SK-N-SH treated with all-trans-retinoic acid at 6 μM for 48 hours (cell line): Measurements from ENCODE around the gene NUDT21.

ENCODE experiments used
- ARNTL ChIP-seq: fragments of 450-650 bp; formaldehyde crosslinking; IDR thresholded peaks from 2 replicates; pipeline ENCODE4 v1.5.0; 2020; ENCODE audit warnings: low read depth, mild to moderate bottlenecking, moderate library complexity, borderline replicate concordance
- CSDC2 ChIP-seq: fragments of 250-450 bp; sonication (Bioruptor Pico); IDR thresholded peaks from 2 replicates; pipeline ENCODE4 v1.5.0; 2020; ENCODE audit warnings: mild to moderate bottlenecking, moderate library complexity
- PPARA ChIP-seq: fragments of 250-450 bp; sonication (Bioruptor Pico); IDR thresholded peaks from 2 replicates; pipeline ENCODE4 v1.5.0; 2020; ENCODE audit warnings: mild to moderate bottlenecking, borderline replicate concordance
- SNAI2 ChIP-seq: fragments of 250-450 bp; sonication (Bioruptor Pico); IDR thresholded peaks from 2 replicates; pipeline ENCODE4 v1.5.0; 2020; ENCODE audit warnings: mild to moderate bottlenecking, moderate library complexity
- TCF4 ChIP-seq: fragments of 250-450 bp; sonication (Bioruptor Pico); IDR thresholded peaks from 2 replicates; pipeline ENCODE4 v1.8.0; 2021; ENCODE audit warnings: mild to moderate bottlenecking, moderate library complexity, borderline replicate concordance
- TOX ChIP-seq: fragments of 250-450 bp; sonication (Bioruptor Pico); IDR thresholded peaks from 2 replicates; pipeline ENCODE4 v1.8.0; 2021; ENCODE audit warnings: mild to moderate bottlenecking, moderate library complexity, borderline replicate concordance
- ZC3H10 ChIP-seq: fragments of 250-450 bp; sonication (Bioruptor Pico); IDR thresholded peaks from 2 replicates; pipeline ENCODE4 v1.5.1; 2021; ENCODE audit warnings: mild to moderate bottlenecking, moderate library complexity
- ZFP3 ChIP-seq: fragments of 250-450 bp; sonication (Bioruptor Pico); IDR thresholded peaks from 2 replicates; pipeline ENCODE4 v1.5.0; 2020; ENCODE audit warnings: mild to moderate bottlenecking, moderate library complexity
- ZNF565 ChIP-seq: fragments of 450-650 bp; formaldehyde crosslinking; conservative IDR thresholded peaks from 2 replicates; pipeline ENCODE4 v1.5.0; 2020; ENCODE audit warnings: low read depth, mild to moderate bottlenecking, moderate library complexity
- ZNF70 ChIP-seq: fragments of 450-650 bp; formaldehyde crosslinking; IDR thresholded peaks from 2 replicates; pipeline ENCODE4 v1.5.0; 2020; ENCODE audit warnings: mild to moderate bottlenecking, moderate library complexity
- TF ChIP-seq, protein P1 (sequence below): fragments of 250-450 bp; sonication (Bioruptor Pico); IDR thresholded peaks from 2 replicates; pipeline ENCODE4 v1.5.1; 2020; ENCODE audit warnings: low read depth, mild to moderate bottlenecking, moderate library complexity
- TF ChIP-seq, protein P2 (sequence below): fragments of 250-450 bp; sonication (Bioruptor Pico); IDR thresholded peaks from 2 replicates; pipeline ENCODE4 v1.5.1; 2021; ENCODE audit warnings: mild to moderate bottlenecking, moderate library complexity
- TF ChIP-seq, protein P3 (sequence below): fragments of 250-450 bp; sonication (Bioruptor Pico); IDR thresholded peaks from 2 replicates; pipeline ENCODE4 v1.8.0; 2020; ENCODE audit warnings: mild to moderate bottlenecking, moderate library complexity, borderline replicate concordance
- TF ChIP-seq, protein P4 (sequence below): fragments of 250-450 bp; sonication (Bioruptor Pico); IDR thresholded peaks from 2 replicates; pipeline ENCODE4 v1.8.0; 2021; ENCODE audit warnings: low read depth, mild to moderate bottlenecking, moderate library complexity, borderline replicate concordance

DNA sequence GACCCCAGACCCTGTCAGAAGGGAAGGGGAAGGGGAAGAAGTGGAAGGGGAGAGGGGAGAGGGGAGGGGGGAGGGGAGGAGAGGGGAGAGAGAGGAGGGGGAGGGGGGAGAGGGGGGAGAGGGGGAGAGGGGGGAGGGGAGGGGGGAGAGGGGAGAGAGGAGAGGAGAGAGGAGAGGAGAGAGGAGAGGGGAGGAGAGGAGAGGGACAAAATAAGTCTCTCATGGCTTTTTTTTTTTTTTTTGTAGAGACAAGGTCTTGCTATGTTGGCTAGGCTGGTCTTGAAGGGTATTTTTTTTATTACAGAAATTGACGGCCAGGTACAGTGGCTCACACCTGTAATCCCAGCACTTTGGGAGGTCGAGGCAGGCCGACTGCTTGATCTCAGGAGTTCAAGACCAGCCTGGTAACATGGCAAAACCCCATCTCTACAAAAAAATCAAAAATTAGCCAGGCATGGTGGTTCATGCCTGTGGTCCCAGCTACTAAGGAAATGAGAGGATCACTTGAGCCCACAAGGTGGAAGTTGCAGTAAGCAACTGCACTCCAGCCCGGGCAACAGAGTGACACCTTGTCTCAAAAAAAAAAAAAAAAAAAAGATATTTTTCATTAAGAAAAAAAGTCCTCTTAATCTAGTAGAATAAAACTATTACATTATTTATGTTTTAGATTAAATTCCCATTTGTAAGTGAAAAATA lies 45.0 kb downstream of the NUDT21 start:
- TF ChIP-seq, protein P1, sequence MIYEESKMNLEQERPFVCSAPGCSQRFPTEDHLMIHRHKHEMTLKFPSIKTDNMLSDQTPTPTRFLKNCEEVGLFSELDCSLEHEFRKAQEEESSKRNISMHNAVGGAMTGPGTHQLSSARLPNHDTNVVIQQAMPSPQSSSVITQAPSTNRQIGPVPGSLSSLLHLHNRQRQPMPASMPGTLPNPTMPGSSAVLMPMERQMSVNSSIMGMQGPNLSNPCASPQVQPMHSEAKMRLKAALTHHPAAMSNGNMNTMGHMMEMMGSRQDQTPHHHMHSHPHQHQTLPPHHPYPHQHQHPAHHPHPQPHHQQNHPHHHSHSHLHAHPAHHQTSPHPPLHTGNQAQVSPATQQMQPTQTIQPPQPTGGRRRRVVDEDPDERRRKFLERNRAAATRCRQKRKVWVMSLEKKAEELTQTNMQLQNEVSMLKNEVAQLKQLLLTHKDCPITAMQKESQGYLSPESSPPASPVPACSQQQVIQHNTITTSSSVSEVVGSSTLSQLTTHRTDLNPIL = no peak
- TF ChIP-seq, protein P2, sequence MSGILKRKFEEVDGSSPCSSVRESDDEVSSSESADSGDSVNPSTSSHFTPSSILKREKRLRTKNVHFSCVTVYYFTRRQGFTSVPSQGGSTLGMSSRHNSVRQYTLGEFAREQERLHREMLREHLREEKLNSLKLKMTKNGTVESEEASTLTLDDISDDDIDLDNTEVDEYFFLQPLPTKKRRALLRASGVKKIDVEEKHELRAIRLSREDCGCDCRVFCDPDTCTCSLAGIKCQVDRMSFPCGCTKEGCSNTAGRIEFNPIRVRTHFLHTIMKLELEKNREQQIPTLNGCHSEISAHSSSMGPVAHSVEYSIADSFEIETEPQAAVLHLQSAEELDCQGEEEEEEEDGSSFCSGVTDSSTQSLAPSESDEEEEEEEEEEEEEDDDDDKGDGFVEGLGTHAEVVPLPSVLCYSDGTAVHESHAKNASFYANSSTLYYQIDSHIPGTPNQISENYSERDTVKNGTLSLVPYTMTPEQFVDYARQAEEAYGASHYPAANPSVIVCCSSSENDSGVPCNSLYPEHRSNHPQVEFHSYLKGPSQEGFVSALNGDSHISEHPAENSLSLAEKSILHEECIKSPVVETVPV = no peak
- no peak for TF ChIP-seq ARNTL
- TF ChIP-seq CSDC2 (CRISPR knock-in tag) = no peak
- no peak for TF ChIP-seq ZNF565 (CRISPR knock-in tag)
- no peak for TF ChIP-seq SNAI2 (CRISPR knock-in tag)
- TF ChIP-seq ZFP3 (CRISPR knock-in tag) = no peak
- TF ChIP-seq, protein P3, sequence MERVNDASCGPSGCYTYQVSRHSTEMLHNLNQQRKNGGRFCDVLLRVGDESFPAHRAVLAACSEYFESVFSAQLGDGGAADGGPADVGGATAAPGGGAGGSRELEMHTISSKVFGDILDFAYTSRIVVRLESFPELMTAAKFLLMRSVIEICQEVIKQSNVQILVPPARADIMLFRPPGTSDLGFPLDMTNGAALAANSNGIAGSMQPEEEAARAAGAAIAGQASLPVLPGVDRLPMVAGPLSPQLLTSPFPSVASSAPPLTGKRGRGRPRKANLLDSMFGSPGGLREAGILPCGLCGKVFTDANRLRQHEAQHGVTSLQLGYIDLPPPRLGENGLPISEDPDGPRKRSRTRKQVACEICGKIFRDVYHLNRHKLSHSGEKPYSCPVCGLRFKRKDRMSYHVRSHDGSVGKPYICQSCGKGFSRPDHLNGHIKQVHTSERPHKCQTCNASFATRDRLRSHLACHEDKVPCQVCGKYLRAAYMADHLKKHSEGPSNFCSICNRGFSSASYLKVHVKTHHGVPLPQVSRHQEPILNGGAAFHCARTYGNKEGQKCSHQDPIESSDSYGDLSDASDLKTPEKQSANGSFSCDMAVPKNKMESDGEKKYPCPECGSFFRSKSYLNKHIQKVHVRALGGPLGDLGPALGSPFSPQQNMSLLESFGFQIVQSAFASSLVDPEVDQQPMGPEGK (CRISPR knock-in tag) = no peak
- no peak for TF ChIP-seq PPARA
- no peak for TF ChIP-seq ZC3H10 (CRISPR knock-in tag)
- TF ChIP-seq ZNF70 (CRISPR knock-in tag) = no peak
- no peak for TF ChIP-seq TOX
- TF ChIP-seq, protein P4, sequence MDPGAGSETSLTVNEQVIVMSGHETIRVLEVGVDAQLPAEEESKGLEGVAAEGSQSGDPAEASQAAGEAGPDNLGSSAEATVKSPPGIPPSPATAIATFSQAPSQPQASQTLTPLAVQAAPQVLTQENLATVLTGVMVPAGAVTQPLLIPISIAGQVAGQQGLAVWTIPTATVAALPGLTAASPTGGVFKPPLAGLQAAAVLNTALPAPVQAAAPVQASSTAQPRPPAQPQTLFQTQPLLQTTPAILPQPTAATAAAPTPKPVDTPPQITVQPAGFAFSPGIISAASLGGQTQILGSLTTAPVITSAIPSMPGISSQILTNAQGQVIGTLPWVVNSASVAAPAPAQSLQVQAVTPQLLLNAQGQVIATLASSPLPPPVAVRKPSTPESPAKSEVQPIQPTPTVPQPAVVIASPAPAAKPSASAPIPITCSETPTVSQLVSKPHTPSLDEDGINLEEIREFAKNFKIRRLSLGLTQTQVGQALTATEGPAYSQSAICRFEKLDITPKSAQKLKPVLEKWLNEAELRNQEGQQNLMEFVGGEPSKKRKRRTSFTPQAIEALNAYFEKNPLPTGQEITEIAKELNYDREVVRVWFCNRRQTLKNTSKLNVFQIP = no peak
- no peak for TF ChIP-seq TCF4 (CRISPR knock-in tag)
